Stimulated activated CD8-positive, alpha-beta memory T cell treated with anti-CD3 and anti-CD28 coated beads, Interleukin-2, amount 100 ng/mL, for 48 hours (primary cell): ENCODE measurements around the gene RNASEL.

Experiments
- DNase-seq, 2 donors: peaks; one replicate each; pipeline ENCODE4 v3.0.0-alpha.2; 2020; ENCODE audit warnings: low read depth in 2 of 2

Gene RNASEL

GRCh38 chr1:182620924-182621585 lies 32.0 kb upstream of the RNASEL start:
- DNase-seq = no peak

DNA sequence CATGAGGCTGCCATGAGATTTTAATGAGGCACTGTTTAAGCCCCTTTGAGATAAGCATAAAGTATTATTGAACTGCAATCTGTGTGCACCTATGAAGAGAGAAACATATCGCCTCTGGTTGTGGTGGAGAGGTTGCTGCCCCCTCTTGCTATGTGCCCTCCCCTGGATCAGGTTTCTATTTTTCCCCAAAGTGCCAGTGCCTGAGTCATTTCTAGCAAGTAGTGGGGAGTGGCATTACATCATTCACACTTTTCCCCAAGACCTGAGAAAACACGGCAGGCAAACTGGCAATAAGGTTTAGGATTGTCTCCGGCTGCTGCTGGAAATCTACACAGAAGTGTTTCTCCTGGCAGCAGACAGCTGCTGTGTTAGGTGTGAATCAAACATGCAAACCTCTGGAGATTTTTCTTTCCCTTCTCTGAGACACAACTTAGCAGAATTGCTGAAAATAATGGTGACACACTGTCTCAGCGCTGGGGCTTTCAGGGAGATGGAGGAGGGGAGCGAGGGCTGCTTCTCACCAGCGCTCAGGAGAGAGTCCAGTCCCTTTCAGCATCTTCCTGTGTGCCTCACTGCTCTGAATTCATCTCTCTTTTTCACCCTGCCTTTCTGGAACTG lies 28.8 kb upstream of the RNASEL start:
- no peak for DNase-seq

GRCh38 chr1:182617014-182617429 lies 28.0 kb upstream of the RNASEL start:
- no peak for DNase-seq

DNA sequence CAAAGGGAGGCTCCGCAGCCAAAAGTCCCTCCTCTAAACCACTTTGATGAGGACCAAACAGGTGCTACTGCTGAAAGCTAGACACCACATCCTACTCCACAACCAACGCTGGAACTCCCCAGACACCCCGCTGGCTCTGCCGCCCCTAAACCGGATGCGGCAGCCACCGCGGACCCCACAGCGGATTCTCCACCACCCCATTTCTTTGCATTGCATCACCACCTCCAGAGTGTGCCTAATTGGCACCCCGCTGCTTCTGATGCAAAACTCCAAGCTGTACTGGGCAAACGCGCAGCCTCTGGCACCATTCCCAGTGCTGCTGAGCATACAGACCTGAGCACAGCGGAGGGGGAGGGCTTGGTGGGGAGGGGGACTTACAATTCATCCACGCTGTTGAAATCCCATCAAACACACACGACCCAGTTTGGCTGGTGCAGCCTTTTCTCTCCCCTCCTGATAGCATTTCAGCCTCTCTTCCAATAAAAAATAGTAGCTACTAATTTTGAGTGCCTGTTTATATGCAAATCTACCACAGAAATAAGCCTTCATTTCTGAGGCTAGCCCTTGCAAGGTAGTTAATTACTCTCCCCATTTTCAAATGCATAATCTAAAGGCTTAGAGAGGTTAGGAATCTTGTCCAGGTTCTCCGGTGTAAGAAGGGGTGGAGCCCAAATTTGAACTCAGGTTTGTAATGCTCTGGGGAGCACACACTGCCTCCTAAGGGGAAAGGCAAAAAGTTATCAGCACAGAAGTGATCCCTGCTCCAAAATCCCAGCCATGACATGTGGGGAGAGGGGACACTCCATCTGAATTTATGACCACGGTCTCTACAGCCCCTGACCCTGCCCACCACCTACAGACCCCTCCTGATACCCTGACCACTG lies 27.3 kb upstream of the RNASEL start:
- DNase-seq = peak; percentile 74 to 78

DNA sequence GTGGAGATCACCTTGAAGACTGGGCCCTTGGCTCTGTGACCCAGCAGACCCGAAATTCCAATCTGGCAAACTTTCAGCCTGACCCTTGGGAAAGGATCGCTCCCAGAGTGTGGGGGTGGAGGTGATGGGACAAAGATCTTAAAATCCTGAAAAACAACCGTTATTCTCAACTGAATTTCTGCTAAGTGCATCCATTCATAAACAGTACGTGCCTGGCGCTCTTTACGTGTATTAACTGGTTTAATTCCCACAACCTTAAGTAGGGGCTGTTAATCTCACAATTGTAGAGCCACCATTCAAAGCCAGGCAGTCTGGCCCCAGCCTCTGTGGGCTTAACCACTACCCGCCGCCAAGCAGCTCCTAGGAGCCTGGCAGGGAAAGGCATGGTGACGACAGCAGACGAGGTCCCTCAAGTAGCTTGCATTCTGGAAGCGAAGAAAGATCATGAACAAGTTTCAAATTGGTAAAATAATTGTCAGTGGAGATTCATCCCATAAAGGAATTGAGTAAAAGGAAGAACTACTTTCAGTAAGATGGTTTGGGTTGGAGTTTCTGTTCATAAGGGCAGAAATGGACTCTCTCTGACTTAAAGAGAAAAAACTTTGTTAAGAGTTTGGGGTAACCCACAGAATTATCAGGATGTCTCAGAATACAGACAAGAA lies 26.5 kb upstream of the RNASEL start:
- DNase-seq = peak; percentile 44 to 50

DNA sequence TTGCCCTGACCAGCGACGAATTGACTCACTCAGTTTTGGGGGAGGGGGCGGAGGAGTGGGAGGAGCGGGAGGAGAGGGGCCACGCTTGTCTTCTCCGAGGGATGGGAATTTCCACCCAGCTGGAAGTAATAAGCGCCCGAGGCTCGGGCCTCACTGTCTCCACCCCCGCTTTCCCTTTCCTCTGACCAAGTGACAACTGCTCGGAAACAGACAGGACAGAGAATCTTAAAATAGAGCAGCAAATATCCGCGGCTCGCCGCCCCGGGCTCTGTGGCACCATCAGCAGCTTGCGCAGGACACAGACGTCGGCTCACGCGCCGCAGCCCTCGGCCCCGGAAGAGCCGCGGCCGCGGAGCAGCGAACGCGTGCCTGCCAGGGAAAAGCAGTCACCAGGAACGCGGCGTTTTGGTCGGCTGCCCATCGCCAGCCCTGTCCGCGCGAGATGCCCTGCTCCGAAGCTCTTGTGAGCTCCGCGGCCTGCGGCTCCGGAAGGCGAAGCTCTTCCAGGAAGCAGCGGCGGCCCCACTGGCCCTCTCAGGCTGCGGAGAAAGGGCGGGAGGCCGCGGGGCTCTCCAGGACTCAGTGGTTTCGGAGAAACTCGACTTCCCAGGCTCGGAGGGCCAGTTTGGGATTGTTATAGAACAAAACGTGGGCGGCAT lies 25.9 kb upstream of the RNASEL start:
- DNase-seq = peak; percentile 34 to 64

DNA sequence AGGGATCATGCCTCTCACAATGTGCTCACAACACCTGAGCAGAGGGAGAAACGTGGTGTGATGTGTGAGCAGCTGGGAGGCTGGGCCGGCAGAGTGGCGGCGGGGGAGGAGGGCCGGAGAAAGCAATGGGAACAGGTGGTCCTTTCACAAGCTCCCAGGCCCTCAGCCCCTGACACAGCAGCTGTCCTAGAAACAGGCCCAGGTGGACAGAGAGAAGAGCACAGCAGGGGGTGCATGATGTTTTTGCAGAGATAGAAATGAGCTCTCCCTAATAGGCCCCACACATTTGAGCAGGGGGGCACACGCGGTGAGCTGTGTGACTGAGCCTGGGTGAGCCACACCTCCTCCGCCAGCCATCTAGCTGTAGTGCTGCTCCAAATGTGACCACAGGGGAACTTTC lies 22.7 kb upstream of the RNASEL start:
- DNase-seq = no peak

- DNase-seq = no peak
Measured at GRCh38 chr1:182611326-182611725, 22.3 kb upstream of the RNASEL start.

GRCh38 chr1:182610606-182611194 lies 21.6 kb upstream of the RNASEL start:
- no peak for DNase-seq

- DNase-seq = no peak
Measured at GRCh38 chr1:182608845-182609610, 20.0 kb upstream of the RNASEL start.

DNA sequence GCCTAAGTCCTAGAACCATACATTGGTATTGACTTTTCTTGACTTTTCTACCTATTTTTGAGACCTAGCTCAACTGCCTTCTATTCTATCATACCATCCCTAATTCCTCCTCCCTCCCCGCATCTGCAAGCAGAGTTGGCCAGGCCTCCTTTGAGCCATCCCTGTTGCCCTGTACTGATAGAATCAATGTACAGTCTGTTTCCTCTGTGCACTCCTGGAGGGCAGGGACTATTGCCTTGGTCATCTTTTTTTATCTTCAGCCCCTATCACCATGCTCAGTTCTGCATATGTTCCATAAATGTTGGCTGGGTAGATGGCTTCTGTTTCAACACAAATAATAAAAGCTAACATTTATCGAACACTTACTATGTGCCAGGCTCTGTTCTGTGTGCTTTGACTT lies 19.2 kb upstream of the RNASEL start:
- DNase-seq = no peak

DNA sequence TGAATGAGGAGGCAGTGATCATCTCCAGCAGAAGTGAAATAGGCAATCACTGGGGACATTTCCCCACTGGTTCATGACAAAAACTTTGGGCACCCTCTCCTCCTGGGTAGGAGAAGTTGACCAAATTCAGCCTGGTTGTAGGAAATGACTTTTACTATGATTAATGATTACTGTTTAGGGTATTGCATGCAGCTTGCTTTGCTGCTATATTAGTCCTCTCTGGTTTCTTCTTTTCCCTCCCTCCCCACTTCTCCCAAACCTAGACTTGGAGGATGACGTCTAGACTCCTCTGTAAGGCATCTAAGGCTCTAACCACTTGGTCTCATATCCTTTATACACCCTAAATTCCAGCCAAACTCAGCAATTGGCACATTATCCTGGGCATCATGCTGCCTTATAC lies 18.5 kb upstream of the RNASEL start:
- DNase-seq = no peak

GRCh38 chr1:182604175-182605164 lies 15.4 kb upstream of the RNASEL start, which contains the start of gene RGS16:
RGS16 (minus strand) TSS chr1:182604389; CDS start chr1:182604259, 130 bp downstream.
- DNase-seq = peak; percentile 95 to 97

- no peak for DNase-seq
Measured at GRCh38 chr1:182603646-182604174, 14.7 kb upstream of the RNASEL start.

- no peak for DNase-seq
Measured at GRCh38 chr1:182602935-182603645, 14.0 kb upstream of the RNASEL start.

DNA sequence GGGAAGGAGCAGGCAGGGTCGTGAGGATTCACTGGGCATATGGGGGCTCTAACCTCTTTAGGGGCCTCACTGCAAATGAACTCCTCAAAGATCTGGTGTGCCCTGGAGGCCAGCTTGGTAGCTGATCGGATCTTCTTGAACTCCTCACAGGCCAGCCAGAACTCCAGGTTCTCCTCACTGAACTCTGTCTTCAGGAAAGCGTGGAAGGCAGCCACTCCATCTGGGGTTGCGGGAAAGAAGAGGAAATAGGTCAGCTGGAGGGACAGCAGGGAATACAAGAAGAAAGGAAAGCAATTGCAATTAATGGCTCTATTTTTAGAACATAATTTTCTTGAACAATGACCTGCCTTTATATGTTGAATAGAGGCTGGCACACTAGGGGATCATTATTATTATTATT lies 12.9 kb upstream of the RNASEL start:
- no peak for DNase-seq

- DNase-seq = peak in 1 of 2 donors; percentile 36
Measured at GRCh38 chr1:182601416-182601786, 12.3 kb upstream of the RNASEL start.

GRCh38 chr1:182600745-182601415 lies 11.8 kb upstream of the RNASEL start:
- no peak for DNase-seq
